Activated CD4-positive, alpha-beta memory T cell treated with anti-CD3 and anti-CD28 coated beads for 36 hours (primary cell): ENCODE data around the gene MROH8. TPM values are rescaled to one million over a fixed set of nuclear protein-coding genes. Genes with fewer than 3 reads are reported as not detected.

Source experiments
- CTCF ChIA-PET: fragments of 350-600 bp; sonication (Branson Sonifier 250); formaldehyde crosslinking; loops from one replicate; lab custom pipeline; 2021; ENCODE audit warnings: antibody characterized with exemption, inconsistent platforms; lab: Charles Lee
- POLR2A ChIA-PET: fragments of 350-600 bp; sonication (Branson Sonifier 250); formaldehyde crosslinking; loops from one replicate; lab custom pipeline; 2021; ENCODE audit warnings: antibody characterized with exemption; lab: Charles Lee
- DNase-seq: peaks from one replicate; pipeline ENCODE4 v3.0.0-alpha.2; 2020
- H3K27ac Mint-ChIP-seq: one replicate; pipeline ENCODE4 v1.8.0; 2021; ENCODE audit warnings: mixed read lengths
- H3K27me3 Mint-ChIP-seq: one replicate; pipeline ENCODE4 v1.8.0; 2021; ENCODE audit warnings: mixed read lengths
- H3K36me3 Mint-ChIP-seq: one replicate; pipeline ENCODE4 v1.8.0; 2021; ENCODE audit warnings: mixed read lengths
- H3K4me1 Mint-ChIP-seq: one replicate; pipeline ENCODE4 v1.8.0; 2021; ENCODE audit warnings: low read depth, mixed read lengths
- H3K4me3 Mint-ChIP-seq: one replicate; pipeline ENCODE4 v1.8.0; 2021; ENCODE audit warnings: mild to moderate bottlenecking, mixed read lengths
- H3K9me3 Mint-ChIP-seq: one replicate; pipeline ENCODE4 v1.8.0; 2021; ENCODE audit warnings: mixed read lengths
- intact Hi-C: fragments of 100-400 bp; cut with micrococcal nuclease; formaldehyde crosslinking; loops from one replicate; pipeline ENCODE4 v1.15.1; 2023
- total RNA-seq, 2 experiments: library from RNA; stranded (reverse); gene quantifications; one replicate each; pipeline ENCODE4 v1.2.3, GENCODE V29; 2021

Gene MROH8
- total RNA-seq, 2 experiments from 2014 or later, result 1.8 to 2.0 TPM

DNA sequence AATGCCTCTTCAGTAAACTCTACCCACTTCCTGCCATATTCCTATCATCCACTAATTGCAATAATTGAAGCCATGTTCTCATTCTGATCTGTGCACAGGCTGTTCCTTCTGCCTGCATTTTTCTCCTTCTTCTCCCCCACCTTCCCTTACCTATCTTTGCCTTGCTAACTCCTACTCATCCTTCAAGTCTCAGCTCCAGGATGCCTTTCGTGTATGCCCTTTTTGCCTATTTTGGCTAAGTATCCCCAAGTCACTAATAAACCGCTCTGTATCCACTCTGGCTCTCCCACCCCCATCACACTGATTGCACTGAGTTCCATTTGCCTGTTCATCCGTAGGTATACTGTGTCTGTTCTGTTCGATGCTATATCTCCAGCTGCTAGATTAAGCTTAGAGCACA lies 6.5 kb downstream of the MROH8 start:
- intact Hi-C loops, result loop anchor here (10.0 kb wide), 1 partner anchor 158 kb away; no protein-coding TSS in a partner anchor
- DNase-seq, result no peak
- Mint-ChIP-seq H3K9me3 (no peaks in the 10 kb centered on the region), H3K27ac (no peak overlapping the region), H3K4me3 (no peak overlapping the region), H3K27me3 (no peaks in the 10 kb centered on the region), H3K4me1 (no peaks in the 10 kb centered on the region), H3K36me3 (no peaks in the 10 kb centered on the region)
- ChIA-PET CTCF (no interaction called here), POLR2A (no interaction called here)

DNA sequence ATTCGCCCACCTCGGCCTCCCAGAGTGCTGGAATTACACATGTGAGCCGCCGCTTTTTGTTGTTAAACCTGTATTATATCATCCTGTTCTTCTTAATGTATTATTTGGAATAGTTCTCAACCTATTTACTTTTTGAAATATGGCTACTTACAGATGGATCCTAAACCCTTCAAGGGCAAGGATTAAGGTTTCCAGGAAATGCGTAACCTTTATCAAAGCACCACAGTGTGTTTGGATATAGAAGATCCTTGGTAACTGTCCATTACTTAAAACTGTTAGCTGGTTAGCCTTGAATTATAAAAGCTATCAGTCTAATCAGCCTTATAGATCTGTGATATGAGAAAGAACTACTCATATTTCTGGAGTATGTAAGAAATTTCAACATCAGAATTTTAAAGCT lies 12.5 kb downstream of the MROH8 start:
- ChIA-PET POLR2A (no interaction called here), CTCF (no interaction called here)
- H3K4me3 Mint-ChIP-seq, result no peak overlapping the region

DNA sequence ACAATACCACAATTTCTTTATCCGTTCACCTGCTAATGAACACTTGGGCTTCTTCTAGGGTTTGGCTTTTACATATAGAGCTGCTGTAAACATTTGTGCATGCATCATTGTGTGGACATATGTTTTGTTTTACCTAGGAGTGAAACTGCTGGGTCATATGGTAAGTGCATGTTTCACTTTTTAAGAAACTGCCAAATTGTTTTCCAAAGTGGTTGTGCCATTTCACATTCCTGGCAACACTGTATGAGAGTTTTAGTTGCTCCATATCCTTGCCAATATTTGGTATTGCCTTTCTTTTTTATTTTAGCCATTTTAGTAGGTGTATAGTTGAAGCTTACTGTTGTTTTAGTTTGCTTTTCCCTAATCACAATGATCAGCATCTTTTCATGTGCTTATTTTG lies 14.3 kb downstream of the MROH8 start:
- DNase-seq, result no peak
- H3K36me3 Mint-ChIP-seq, result no peaks in the 10 kb centered on the region
- ChIA-PET POLR2A (no interaction called here), CTCF (interaction anchor here (0.6 kb wide), 1 partner anchor 39 kb away, joined by 4 read pairs; no protein-coding TSS in a partner anchor)
- no peak overlapping the region for H3K27ac Mint-ChIP-seq
- no peaks in the 10 kb centered on the region for H3K9me3 Mint-ChIP-seq
- H3K27me3 Mint-ChIP-seq, result no peaks in the 10 kb centered on the region
- H3K4me3 Mint-ChIP-seq, result no peak overlapping the region
- no peaks in the 10 kb centered on the region for H3K4me1 Mint-ChIP-seq
- intact Hi-C loops, result no loop called here

More for the DNA sequence above, 12.5 kb downstream of the MROH8 start:
- no peaks in the 10 kb centered on the region for H3K9me3 Mint-ChIP-seq
- no peaks in the 10 kb centered on the region for H3K4me1 Mint-ChIP-seq
- DNase-seq, result no peak
- no peak overlapping the region for H3K27ac Mint-ChIP-seq
- H3K27me3 Mint-ChIP-seq, result no peaks in the 10 kb centered on the region
- H3K36me3 Mint-ChIP-seq, result no peaks in the 10 kb centered on the region
- intact Hi-C loops, result no loop called here

DNA sequence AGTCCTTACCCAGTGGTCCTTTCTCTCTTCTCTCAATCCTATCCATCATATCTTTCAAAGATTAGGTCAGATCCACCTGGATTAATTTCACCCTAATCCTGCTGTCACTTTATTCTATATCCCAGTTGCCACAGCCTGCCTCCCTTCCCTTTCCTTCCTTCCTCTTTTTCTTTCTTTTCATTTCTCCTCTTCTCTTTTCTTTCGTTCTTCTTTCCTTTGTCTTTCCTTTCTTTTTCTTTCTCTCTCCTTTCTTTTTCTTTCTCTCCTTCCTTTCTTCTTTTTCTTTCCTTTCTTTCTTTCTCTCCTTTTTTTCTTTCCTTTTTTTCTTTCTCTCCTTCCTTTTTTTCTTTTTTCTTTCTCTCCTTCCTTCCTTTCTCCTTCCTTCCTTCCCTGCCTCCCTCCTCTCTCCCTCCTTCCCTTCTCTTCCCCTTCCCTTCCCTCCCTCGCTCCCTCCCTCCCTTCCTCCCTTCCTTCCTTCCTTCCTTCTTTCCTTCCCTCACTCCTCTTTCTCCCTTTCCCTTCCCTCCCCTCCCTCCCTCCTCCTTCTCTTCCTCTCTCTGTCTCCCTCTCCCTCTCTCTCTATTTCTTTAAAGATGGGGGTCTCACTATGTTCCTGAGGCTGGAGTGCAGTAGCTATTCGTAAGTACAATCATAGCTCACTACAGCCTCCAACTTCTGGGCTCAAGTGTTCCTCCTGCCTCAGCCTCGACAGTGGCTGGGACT lies 15.4 kb downstream of the MROH8 start:
- intact Hi-C loops, result no loop called here
- CTCF ChIA-PET, result no interaction called here
- POLR2A ChIA-PET, result no interaction called here
- no peak for DNase-seq
- no peaks in the 10 kb centered on the region for H3K27me3 Mint-ChIP-seq
- H3K9me3 Mint-ChIP-seq, result no peaks in the 10 kb centered on the region
- H3K4me1 Mint-ChIP-seq, result no peaks in the 10 kb centered on the region
- H3K36me3 Mint-ChIP-seq, result no peaks in the 10 kb centered on the region
- no peak overlapping the region for H3K27ac Mint-ChIP-seq
- H3K4me3 Mint-ChIP-seq, result no peak overlapping the region

DNA sequence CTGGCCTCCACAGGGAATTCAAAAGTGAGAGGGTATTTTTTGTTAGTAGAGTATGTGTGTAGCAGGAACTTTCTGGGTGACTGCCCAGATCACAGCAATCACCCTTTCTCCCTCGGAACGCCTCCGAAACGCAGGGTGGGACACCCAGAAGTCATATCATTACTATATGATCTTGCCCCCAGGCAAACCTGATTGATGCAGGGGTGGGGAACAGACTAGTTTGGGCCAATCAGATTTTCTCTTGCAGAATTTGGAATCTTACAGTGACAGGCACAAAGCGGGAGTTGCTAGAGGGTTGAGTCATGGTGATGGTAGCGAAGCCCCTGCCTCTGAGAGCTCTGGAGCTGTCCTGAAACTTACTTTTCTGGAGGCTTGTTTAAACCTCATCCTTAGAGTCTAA lies 16.7 kb downstream of the MROH8 start:
- CTCF ChIA-PET, result no interaction called here
- Mint-ChIP-seq H3K36me3 (no peaks in the 10 kb centered on the region), H3K4me1 (no peaks in the 10 kb centered on the region), H3K4me3 (no peak overlapping the region), H3K9me3 (no peaks in the 10 kb centered on the region), H3K27ac (no peak overlapping the region), H3K27me3 (no peaks in the 10 kb centered on the region)
- POLR2A ChIA-PET, result no interaction called here
- intact Hi-C loops, result no loop called here
- DNase-seq, result no peak

DNA sequence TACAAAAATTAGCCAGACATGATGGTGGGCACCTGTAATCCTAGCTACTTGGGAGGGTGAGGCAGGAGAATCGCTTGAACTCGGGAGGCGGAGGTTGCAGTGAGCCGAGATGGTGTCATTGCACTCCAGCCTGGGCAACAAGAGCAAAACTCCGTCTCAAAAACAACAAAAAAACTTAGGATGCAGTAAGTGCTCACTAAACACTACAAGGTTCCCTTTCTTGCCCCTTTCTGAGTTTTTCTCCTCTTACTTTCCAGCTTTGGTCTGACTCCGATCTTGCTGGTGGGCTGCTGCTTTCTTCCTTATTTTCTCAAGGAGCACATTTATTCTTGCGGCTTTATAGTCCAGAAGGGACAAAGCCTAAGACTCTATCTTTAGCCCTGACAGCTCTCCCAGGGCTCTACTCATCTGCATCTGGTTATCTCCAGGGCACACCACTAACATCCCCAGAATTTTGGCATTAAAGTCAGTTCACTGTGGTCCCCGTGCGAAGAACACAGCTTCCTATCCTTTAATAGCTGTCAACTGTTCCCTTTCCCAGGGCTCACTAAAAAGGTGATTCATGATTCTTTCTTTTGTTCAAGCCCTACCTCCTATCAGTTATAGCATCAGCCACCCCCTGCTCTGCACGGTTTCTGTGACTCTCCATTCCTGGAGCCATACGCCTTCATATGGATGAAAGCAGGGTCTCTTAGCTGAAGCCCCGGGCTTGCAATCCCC lies 17.4 kb downstream of the MROH8 start:
- Mint-ChIP-seq H3K4me3 (no peak overlapping the region), H3K27ac (no peak overlapping the region), H3K27me3 (no peaks in the 10 kb centered on the region), H3K36me3 (no peaks in the 10 kb centered on the region), H3K9me3 (no peaks in the 10 kb centered on the region), H3K4me1 (no peaks in the 10 kb centered on the region)
- ChIA-PET CTCF (interaction anchor here (1.7 kb wide), 1 partner anchor 34 kb away, joined by 4 read pairs; no protein-coding TSS in a partner anchor), POLR2A (no interaction called here)
- no peak for DNase-seq
- intact Hi-C loops, result no loop called here

DNA sequence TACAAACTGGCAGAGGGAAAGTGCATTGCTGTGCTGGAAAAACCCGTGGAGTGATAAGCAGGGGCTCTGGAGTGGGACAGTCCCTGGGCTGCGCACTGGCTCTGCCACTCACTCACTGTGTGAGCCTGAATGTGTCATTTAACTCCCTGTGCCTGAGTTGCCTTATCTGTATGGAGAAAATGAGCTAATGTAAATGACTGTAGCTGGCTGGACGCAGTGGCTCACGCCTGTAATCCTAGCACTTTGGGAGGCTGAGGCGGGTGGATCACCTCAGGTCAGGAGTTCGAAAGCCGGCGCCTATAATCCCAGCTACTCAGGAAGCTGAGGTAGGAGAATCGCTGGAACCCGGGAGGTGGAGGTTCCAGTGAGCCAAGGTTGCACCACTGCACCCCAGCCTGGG lies 18.7 kb downstream of the MROH8 start:
- no peaks in the 10 kb centered on the region for H3K4me1 Mint-ChIP-seq
- H3K27ac Mint-ChIP-seq, result no peak overlapping the region
- H3K4me3 Mint-ChIP-seq, result no peak overlapping the region
- ChIA-PET POLR2A (no interaction called here), CTCF (interaction anchor here (1.7 kb wide), 1 partner anchor 35 kb away, joined by 4 read pairs; no protein-coding TSS in a partner anchor)
- intact Hi-C loops, result no loop called here
- no peaks in the 10 kb centered on the region for H3K27me3 Mint-ChIP-seq
- H3K9me3 Mint-ChIP-seq, result no peaks in the 10 kb centered on the region
- DNase-seq, result no peak
- H3K36me3 Mint-ChIP-seq, result no peaks in the 10 kb centered on the region

DNA sequence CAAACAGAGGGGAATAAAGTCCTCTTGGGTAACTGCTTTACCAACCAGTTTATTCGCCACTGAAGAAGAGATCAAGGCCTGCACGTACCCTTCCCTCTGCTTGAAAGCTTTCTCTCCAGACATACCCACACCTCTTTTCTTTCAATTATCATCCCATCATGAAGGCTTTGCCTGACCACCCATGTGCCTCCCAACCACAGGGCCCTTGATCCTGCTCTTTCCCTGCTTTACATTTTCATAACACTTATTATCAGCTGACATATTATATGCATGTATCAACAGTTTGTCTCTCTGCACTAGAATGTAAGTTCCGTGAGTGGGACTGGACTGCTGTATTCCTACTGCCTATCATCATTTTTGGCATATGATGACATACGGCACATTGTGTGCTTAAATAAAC lies 21.1 kb downstream of the MROH8 start:
- Mint-ChIP-seq H3K27me3 (no peaks in the 10 kb centered on the region), H3K9me3 (no peaks in the 10 kb centered on the region), H3K4me3 (no peak overlapping the region), H3K27ac (no peak overlapping the region), H3K36me3 (no peaks in the 10 kb centered on the region), H3K4me1 (no peaks in the 10 kb centered on the region)
- ChIA-PET POLR2A (no interaction called here), CTCF (interaction anchor here (0.7 kb wide), 1 partner anchor 33 kb away, joined by 3 read pairs; no protein-coding TSS in a partner anchor)
- DNase-seq, result no peak
- intact Hi-C loops, result no loop called here

DNA sequence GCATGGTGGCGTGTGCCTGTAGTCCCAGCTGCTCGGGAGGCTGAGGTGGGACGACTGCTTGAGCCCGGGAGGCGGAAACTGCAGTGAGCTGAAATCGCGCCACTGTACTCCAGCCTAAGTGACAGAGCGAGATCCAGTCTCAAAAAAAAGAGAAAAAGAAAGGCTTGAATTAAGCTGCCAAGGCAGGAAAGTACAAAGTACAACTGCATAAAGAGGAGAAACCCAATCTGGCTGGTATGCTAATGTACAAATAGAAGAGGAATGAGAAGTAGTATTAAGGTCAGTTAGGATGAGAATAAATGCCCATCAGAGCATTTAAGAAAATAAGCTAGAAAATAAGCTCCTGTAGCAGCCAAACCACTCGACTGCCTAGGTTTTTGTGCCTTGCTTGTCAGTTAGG lies 23.4 kb downstream of the MROH8 start:
- intact Hi-C loops, result no loop called here
- no peaks in the 10 kb centered on the region for H3K27me3 Mint-ChIP-seq
- H3K9me3 Mint-ChIP-seq, result no peaks in the 10 kb centered on the region
- CTCF ChIA-PET, result interaction anchor here (0.8 to 1.1 kb wide), 2 partner anchors 19 to 38 kb away, joined by 3 read pairs; no protein-coding TSS in a partner anchor
- no peaks in the 10 kb centered on the region for H3K4me1 Mint-ChIP-seq
- POLR2A ChIA-PET, result interaction anchor here (1.1 kb wide), 1 partner anchor 12 kb away, joined by 3 read pairs; no protein-coding TSS in a partner anchor
- no peak overlapping the region for H3K27ac Mint-ChIP-seq
- no peaks in the 10 kb centered on the region for H3K36me3 Mint-ChIP-seq
- no peak for DNase-seq
- H3K4me3 Mint-ChIP-seq, result no peak overlapping the region

DNA sequence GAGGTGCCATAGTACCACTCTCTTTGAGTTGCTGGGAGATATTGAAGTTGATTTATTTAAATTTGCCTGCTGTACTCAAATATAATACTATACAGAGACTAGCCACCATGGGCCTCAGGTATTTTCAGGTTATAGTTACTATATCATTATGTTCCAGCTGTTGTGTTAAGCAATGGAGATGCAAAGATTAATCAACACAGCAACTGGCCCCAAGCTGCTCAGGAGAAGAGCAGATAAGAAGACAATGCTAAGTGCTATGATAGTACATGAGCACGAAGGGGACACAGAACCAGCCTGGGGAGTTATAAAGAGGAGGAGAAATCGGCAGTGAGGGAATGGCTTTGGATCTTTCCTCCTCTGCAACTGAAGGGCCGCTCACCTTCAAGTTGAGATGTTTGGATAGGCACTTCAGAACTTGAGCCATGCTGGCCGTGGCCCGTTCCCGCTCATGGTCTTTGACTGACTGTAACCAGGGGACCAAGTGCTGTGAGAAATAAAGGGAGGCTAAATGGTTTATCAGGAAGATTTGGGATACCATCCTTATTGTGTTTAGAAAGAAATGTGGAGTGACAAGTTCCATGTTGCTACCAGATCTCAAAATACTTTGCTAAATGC lies 24.6 kb downstream of the MROH8 start:
- Mint-ChIP-seq H3K27me3 (no peaks in the 10 kb centered on the region), H3K9me3 (no peaks in the 10 kb centered on the region)

DNA sequence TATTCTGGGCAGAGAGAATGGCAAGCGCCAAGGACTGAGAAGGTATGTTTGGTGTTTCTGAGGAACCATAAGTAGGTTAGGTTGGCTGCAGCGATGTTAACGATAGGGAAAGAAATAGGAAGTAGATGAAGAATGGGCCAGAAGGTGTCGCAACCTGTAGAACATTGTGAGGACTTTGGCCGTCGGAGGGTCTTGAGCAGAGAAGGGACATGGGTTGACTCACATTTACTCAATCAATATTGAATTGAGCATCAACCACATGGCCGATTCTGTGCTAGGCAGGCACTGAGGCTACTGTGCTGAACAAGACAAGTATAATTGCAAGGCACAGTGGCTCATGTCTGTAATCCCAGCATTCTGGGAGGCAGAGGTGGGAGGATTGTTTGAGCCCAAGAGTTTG lies 27.1 kb downstream of the MROH8 start:
- Mint-ChIP-seq H3K27me3 (no peaks in the 10 kb centered on the region), H3K27ac (no peak overlapping the region), H3K36me3 (no peaks in the 10 kb centered on the region), H3K9me3 (no peaks in the 10 kb centered on the region), H3K4me1 (no peaks in the 10 kb centered on the region), H3K4me3 (no peak overlapping the region)
- ChIA-PET CTCF (no interaction called here), POLR2A (no interaction called here)
- no peak for DNase-seq
- intact Hi-C loops, result no loop called here

More for the DNA sequence above, 24.6 kb downstream of the MROH8 start:
- ChIA-PET CTCF (no interaction called here), POLR2A (no interaction called here)
- no peak for DNase-seq
- no peaks in the 10 kb centered on the region for H3K4me1 Mint-ChIP-seq
- no peak overlapping the region for H3K27ac Mint-ChIP-seq
- no peaks in the 10 kb centered on the region for H3K36me3 Mint-ChIP-seq
- no peak overlapping the region for H3K4me3 Mint-ChIP-seq
- intact Hi-C loops, result no loop called here

DNA sequence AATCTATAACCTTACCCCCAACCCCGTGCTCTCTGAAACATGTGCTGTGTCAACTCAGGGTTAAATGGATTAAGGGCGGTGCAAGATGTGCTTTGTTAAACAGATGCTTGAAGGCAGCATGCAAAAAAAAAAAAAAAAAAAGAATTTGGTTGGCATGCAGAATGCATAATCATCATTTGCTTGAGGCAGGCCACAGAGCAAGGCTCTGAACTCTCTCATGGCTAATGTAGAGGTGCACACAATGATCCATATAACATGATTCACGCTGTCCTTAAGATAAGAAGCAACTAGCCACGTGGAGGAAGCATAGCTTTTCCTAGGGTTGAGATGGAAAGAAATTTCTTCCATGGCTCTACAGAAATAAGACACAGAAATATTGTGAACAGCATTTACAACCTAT lies 27.8 kb downstream of the MROH8 start:
- no peaks in the 10 kb centered on the region for H3K27me3 Mint-ChIP-seq
- intact Hi-C loops, result no loop called here
- H3K4me1 Mint-ChIP-seq, result no peaks in the 10 kb centered on the region
- CTCF ChIA-PET, result no interaction called here
- no peak for DNase-seq
- POLR2A ChIA-PET, result no interaction called here
- H3K9me3 Mint-ChIP-seq, result no peaks in the 10 kb centered on the region
- H3K36me3 Mint-ChIP-seq, result no peaks in the 10 kb centered on the region
- H3K27ac Mint-ChIP-seq, result no peak overlapping the region
- no peak overlapping the region for H3K4me3 Mint-ChIP-seq
